Globus pallidus (tissue), 1 donor: ENCODE data around the gene CLEC11A.
"Not testable (repeated sequence)": the region's sequence is repeated elsewhere in the genome, so short reads cannot be mapped to it uniquely, and the experiment has no call there.

Experiments
- DNase-seq: peaks from one replicate; pipeline ENCODE4 v3.0.0-alpha.2; 2015; ENCODE audit warnings: low spot score

The CLEC11A gene

DNA sequence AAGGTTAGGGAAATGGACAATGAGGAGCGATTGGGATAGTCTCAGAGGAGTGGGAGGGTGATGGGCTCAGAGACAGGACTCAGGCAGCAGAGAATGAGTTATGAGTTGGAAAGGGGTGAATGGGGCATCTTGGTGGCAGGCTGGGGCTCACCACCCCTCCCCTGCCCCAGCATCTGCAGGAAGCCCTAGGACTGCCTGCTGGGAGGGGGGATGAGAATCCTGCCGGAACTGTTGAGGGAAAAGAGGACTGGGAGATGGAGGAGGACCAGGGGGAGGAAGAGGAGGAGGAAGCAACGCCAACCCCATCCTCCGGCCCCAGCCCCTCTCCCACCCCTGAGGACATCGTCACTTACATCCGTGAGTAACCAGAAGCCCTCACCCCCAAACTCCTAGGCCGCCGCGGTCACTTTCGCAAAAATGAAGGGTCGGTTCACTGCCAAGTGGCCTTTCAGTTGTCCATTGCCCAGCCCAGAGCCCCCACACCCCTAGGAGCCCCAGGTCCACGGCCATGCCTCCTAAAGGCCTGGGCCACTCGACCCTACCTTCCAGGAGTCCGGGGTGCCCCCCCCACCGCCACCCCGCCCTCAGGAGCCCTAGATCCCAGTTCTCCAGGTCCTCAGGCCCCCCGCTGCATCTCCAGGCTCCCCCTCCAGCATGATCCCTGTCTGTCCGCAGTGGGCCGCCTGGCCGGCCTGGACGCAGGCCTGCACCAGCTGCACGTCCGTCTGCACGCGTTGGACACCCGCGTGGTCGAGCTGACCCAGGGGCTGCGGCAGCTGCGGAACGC lies 764 bp downstream of the CLEC11A start:
- no peak for DNase-seq

DNA sequence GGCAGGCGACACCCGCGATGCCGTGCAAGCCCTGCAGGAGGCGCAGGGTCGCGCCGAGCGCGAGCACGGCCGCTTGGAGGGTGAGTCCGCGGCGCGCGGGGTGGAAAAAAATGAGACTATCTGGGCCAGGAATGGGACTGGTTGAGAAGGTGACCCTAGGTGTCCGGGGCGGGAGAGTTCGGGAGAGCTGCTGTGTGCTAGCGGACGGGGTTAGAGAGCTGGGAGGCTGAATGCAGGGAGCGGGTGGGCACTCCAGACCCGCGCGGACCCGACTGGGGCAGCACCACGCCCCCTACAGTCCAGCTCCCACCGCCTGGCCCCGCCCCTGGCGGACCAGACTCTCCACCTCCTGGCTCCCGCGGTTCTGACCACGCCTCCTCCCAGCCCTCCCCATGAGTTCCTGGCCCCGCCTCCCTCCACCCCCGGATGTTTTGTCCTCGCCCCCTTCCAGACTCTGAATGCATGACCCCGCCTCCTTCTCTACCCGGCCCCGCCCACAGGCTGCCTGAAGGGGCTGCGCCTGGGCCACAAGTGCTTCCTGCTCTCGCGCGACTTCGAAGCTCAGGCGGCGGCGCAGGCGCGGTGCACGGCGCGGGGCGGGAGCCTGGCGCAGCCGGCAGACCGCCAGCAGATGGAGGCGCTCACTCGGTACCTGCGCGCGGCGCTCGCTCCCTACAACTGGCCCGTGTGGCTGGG lies 1.5 kb downstream of the CLEC11A start:
- peak; percentile 100 for DNase-seq

DNA sequence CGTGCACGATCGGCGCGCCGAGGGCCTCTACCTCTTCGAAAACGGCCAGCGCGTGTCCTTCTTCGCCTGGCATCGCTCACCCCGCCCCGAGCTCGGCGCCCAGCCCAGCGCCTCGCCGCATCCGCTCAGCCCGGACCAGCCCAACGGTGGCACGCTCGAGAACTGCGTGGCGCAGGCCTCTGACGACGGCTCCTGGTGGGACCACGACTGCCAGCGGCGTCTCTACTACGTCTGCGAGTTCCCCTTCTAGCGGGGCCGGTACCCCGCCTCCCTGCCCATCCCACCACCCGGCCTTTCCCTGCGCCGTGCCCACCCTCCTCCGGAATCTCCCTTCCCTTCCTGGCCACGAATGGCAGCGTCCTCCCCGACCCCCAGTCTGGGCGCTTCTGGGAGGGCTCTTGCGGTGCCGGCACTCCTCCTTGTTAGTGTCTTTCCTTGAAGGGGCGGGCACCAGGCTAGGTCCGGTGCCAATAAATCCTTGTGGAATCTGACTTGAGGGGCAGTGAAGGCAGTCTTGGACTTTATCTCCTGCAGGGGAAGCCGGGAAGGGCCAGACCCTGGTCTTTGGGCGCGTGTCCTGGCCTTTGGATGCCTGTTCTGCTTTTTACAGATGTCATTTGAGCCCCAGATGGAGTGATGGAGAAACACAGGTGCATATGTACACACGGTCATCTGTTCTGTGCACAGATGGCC lies 2.2 kb downstream of the CLEC11A start:
- no peak for DNase-seq

DNA sequence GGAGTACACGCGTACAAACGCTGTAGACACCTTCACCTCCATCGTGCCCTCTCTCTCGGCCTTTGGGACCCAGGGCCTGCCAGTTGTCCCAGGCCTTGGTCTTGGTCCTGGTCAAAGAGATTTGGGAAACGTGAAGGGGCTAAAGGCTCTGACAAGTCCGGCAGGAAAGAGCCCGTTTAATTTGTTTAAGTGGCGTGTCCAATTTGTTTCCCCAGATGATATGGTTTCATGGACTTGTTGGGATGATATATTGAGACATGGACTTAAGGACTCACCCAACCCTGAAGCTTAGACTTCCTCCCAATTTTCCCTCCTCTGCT lies 2.7 kb downstream of the CLEC11A start:
- DNase-seq, result no peak

DNA sequence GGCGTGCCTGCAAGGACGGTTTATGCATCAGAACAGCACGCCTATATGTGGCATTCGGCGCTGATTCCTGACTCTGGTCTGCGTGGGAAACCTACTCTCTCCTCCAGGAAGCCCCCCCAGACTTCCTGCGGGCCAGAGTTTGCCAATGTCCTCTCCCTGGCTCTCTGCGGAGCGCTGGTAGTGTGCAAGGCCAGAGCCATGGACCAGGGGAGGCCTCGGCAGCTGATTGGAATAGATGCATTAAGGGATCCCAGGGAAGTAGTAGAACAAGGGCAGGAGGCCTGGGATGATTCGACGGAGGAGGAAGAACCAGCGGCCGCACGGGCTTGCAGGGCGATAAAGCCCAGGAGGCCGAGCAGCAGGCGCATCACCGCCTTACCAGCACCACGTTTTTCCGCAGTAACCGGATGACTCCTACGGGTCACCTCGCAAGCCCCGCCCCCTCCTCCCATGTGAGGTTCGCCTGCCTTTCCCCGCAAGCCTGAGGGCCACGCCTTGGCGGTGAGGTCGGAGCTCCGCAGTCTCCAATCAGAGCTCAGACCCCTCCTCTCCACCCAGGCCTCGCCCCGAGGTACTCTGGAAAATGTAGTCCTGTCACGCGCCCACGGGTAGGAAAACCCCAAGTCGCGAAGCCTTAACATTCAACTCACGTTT lies 5.0 kb downstream of the CLEC11A start:
- DNase-seq, result peak; percentile 74

DNA sequence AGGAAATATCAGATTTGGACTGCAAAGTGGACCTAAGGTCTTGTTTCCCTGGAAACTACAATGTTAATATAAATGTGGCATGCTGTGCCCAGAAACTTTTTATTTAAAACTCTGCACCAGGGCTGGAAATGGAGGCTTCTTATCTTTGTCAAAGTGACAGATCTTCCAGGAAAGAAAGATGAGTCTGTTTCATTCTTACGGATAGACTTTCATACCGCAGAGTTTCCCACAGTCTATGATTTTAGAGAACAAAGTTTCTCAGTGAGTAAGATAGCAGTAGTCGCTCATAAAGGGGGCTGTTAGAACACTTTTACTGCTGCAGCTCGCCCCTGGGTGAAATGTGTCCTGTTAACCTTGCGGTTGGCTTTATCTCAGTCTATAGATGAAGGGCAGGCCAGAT lies 6.7 kb downstream of the CLEC11A start:
- no peak for DNase-seq

DNA sequence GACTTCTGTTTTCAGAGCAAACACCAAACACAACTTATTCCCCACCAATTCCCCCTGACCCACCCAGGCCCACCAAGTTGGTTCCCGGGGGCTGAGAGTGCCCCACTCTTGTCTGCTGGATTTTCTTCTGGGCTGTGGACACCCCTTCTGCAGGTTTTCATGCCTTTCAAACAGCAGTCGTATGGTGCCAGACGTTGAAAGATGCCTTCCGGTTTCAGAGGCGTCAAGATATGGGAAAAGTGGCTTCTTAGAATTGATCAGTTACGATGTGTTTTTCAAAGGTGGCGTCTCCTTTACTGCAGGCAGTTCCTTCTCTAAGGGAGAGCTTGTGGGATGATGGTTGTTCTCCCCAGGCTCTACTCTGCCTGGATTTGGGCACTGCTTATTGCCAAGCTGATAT lies 12.7 kb downstream of the CLEC11A start:
- DNase-seq, result no peak

DNA sequence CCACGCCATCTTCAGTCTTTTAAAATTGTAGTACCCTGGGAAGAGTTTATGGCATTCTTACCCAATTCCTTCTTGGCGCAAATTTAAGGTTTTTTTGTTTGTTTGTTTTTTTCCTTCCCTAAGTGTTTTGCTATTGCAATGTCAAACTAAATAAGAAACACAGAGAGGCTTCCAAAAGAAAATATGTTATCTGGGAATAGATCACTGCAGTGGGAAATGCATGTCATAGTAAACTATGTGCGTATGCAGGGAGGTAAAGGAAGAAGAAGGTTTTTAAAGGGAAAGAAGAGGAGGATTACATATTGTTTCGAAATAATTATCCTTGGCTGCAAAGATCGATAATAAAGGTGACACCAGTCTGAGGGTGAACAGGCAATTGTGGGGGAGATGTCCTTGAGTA lies 13.2 kb downstream of the CLEC11A start:
- no peak for DNase-seq

DNA sequence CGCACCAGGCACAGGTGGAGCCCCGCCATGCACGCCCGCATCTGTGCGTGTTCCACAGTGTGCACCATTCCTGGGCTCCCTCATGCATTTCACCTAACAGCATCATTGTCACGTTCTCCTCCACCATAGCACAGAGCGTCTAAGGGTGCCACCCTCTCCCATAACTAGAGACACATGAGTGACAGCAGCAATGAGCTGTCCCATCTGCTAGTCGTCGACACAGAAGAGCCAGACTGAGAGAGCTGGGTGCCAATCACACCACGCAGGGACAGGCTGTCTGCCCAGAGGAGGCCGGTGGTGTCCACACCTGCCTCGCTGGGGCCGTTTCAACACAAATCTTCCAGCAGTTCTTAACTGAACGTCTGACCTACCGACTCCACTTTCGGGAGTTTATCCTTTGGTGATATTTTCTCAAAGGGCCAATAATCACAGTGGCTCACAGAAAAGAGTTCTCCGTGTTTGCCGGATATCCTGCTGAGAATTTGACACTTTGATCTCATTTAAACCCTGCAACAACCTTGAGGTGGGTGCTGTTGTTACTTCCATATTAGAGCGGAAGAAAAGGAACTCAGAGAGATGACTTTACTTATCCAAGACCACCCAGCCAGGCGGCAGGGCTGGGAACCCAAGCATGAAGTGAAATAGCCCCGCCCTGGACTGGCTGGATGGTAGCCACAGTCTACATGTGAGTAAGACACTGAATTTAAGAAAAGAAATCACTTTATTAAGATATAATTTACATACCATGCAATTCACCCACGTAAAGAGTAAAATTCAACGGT lies 16.2 kb downstream of the CLEC11A start:
- no peak for DNase-seq

DNA sequence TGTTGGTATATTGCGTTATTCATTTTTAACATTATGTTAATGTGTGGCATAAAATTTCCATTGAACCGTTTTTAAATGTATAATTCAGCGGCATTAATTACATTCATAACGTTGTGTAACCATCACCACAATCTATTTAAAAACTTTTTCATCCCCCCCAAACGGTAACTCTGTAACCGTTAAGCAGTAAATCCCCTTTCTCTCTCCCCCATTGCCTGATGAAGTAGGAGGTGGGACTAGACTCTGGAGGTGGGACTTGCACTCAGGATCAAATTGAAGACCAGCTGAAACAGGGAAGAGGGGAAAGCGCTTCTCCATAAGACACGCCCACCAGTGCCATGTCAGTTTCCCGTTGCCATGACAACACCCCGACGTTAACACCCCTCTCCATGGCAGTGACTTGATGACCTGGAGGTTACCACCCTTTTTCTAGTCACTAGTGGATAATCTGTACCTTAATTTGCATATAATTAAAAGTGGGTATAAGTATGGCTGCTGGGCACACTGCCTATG lies 16.8 kb downstream of the CLEC11A start:
- DNase-seq, result no peak

DNA sequence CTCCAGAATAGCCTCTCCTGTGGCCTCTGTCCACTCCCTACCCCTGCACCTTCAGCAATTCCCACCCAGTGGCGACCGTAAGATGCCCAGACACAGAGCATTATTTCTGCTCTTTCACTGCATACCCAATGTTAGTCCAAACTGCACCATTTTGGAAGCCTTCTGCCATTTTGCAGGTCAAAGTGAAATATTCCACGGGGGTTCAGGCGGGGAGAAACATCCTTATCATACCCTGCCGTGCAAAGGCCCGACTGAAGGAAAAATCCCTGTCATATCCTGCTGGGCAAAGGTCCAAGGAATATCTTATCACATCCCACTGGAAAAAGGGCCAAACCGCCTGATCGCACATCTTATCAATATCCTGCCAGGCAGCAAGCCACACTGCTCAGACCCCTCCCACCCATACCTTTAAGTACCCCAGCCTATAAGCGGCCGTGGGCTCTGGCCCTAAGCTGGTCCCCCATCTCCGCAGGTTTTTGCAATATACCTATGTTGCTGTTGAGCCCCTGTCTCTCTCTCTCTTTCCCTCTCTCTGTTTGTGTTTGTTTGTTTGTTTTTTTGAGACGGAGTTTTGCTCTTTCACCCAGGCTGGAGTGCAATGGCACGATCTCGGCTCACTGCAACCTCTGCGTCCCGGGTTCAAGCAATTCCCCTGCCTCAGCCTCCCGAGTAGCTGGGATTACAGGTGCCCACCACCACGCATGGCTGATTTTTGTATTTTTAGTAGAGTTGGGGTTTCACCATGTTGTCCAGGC lies 18.2 kb downstream of the CLEC11A start:
- DNase-seq, result no peak

DNA sequence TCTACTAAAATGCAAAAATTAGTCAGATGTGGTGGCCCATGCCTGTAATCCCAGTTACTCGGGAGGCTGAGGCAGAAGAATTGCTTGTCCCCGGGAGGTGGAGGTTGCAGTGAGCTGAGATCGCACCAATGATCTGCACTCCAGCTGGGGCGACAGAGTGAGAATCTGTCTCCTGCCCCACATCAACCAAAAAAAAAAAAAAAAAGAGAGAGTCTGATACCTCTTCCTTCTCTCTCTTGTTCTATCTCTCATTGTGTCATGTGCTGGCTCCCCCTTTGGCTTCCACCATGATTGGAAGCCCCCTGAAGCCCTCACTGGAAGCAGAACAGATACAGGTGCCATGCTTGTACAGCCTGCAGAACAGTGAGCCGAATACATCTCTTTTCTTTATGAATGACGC lies 20.4 kb downstream of the CLEC11A start:
- no peak for DNase-seq

DNA sequence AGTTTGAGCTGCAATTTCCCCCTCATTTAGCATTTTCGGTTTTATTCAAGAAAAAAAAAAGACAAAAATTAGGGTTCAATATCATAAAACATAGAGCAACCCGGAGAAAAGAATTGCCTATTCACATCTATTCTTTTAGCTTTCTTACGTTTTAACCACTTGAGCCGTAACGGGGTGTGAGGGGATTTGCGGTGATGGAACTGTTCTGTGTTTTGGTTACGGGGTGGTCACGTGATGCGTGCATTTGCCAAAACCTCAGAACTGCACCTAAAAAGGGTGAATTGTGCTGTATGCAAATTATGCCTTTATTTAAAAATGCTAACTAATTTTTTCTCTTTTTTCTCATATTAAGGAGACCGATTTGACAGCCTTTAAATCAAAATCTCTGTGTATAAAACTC lies 22.1 kb downstream of the CLEC11A start:
- DNase-seq, result no peak

DNA sequence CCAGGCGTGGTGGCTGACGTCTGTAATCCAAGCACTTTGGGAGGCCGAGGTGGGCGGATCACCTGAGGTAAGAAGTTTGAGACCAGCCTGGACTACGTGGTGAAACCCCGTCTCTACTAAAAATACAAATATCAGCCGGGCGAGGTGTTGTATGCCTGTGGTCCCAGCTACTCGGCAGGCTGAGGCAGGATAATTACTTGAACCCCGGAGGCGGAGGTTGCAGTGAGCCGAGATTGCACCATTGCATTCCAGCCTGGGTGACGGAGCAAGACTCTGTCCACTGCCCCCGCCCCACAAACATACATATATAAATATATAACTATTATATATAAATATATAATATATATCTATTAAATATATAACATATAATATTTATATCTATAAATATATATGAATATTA lies 24.0 kb downstream of the CLEC11A start:
- DNase-seq, result not testable (repeated sequence)

DNA sequence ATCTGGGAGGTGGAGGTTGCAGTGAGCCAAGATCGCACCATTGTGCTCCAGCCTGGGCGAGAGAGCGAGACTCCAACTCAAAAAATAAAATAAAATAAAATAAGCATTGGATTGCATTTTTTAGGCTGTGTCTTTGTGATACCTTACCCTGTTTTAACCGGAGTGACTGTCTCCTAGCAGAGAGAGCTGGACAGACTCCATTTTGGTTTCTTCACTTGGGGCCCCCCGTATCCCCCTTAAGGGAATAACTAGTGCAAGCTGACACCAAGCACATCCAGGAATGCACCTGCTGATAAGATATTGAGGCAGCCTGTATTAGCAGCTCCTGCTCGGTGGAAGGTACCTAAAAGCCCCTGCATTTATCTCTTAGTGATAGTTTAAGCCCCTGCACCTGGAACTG lies 26.3 kb downstream of the CLEC11A start:
- no peak for DNase-seq

DNA sequence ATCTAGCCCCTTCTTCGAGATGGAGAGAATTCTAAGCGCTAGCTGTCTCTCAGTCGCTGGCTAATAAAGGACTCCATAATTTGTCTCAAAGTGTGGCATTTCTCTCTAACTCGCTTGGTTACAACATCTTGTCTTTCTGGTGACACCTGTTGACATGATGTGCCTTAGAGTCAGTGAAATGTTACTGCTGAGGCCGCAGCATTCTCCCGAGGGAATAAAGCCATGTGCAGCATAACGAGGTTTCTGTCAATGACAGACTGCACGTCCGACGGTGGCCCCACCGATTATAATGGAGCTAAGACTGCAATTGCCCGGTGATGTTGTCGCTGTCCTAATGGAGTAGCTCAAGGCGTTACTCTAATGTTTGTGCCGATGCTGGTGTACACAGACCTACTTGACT lies 26.8 kb downstream of the CLEC11A start:
- DNase-seq, result no peak

DNA sequence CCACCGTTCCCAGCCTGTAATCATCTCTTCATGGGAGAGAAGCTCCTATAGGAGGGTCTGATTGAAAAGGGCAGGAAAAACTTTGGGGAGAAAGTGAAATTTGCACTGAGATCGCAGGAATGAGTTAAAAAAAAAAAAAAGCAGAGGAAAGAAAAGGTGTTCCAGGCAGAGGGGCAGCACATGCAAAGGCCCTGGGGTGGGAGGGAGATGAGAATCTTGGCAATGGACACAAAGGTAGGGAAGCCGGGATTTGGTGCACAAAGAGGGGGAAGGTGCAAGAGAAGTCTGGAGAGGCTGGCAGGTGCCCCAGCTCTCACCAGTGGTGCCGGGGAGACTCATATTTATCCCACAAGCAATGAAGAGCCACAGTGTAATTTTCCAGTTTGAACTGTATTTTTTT lies 30.7 kb downstream of the CLEC11A start:
- DNase-seq, result no peak

DNA sequence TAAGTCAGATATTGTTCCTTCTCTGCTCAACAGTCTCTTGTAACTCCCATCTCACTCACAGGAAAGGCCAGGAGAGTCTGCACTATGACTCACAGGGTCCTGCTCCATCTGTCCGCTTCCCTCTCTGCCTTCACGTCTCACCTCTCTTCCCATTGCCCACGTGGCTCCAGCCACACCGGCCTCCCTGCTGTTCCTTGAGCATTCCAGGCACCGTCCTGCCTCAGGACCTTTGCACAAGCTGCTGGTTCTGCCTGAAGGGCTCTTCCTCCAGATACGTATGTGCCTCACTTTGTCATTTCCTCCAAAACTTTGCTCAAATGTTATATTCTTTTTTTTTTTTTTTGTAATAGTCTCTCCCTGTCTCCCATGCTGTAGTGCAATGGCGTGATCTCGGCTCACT lies 33.1 kb downstream of the CLEC11A start:
- DNase-seq, result not testable (repeated sequence)

DNA sequence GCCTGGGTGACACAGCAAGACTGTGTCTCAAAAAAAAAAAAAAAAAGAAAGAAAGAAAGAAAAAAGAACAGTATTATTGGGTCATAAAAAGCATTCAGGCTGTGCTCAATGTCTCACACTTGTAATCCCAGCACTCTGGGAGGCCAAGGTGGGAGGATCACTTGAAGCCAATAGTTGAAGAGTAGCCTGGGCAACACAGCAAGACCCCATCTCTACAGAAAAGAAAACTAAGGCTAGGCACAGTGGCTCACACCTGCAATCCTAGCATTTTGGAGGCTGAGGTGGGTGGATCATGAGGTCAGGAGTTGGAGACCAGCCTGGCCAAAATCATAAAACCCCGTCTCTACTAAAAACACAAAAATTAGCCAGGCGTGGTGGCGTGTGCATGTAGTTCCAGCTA lies 34.5 kb downstream of the CLEC11A start:
- DNase-seq, result not testable (repeated sequence)

DNA sequence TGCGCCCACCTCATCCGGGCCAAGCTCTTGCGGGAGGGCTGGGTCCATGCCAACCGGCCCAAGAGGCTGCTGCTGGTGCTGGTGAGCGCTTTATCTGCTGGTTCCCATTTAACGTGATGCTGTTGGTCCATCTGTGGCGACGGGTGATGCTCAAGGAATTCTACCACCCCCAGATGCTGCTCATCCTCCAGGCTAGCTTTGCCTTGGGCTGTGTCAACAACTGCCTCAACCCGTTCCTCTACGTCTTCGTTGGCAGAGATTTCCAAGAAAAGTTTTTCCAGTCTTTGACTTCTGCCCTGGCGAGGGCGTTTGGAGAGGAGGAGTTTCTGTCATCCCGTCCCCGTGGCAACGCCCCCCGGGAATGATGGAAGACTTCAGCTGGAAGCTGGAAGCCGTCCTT lies 35.9 kb downstream of the CLEC11A start:
- not testable (repeated sequence) for DNase-seq

DNA sequence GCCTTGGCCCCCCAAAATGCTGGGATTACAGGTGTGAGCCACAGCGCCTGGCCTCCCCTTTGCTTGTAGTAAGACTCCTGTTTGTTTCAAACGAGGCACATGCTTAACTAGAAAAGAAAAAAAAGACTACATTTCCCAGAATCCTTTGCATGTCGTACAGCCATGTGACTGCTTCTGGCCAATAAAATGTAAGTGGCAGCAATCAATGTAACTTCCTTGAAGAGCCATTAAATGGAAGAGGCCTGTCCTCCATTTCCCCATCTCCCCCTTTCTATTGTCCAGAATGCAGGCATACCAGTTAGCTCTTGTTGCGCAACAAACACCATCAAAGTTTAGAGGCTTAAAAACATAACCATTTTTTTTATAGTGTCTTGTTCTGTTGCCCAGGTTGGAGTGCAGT lies 36.7 kb downstream of the CLEC11A start:
- DNase-seq, result no peak
